ENCODE data around the gene MAPT.

DNA sequence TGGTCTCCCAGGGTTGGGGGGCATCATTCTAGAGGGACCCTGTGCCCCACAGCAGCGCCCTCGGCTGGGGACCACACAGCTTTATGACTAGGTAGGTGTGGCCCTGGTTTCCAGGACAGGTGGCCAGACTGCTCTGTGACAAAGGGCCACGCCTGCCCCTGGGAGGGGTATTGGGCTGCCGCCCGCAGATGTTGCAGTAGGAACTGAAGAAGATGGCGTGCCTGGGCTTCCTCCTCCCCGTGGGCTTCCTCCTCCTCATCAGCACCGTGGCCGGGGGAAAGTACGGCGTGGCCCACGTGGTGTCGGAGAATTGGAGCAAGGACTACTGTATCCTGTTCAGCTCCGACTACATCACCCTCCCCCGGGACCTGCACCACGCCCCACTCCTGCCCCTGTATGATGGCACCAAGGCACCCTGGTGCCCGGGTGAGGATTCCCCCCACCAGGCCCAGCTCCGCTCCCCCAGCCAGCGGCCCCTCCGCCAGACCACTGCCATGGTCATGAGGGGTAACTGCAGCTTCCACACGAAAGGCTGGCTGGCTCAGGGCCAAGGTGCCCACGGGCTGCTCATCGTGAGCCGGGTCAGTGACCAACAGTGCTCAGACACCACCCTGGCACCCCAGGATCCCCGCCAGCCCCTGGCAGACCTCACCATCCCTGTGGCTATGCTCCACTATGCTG, 49.5 kb upstream of the MAPT start, which contains the start of gene SPPL2C:
- TF ChIP-seq, protein P1, sequence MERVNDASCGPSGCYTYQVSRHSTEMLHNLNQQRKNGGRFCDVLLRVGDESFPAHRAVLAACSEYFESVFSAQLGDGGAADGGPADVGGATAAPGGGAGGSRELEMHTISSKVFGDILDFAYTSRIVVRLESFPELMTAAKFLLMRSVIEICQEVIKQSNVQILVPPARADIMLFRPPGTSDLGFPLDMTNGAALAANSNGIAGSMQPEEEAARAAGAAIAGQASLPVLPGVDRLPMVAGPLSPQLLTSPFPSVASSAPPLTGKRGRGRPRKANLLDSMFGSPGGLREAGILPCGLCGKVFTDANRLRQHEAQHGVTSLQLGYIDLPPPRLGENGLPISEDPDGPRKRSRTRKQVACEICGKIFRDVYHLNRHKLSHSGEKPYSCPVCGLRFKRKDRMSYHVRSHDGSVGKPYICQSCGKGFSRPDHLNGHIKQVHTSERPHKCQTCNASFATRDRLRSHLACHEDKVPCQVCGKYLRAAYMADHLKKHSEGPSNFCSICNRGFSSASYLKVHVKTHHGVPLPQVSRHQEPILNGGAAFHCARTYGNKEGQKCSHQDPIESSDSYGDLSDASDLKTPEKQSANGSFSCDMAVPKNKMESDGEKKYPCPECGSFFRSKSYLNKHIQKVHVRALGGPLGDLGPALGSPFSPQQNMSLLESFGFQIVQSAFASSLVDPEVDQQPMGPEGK (CRISPR knock-in tag; IDR thresholded peaks at IDR 0.05; ENCODE audit: borderline replicate concordance), result no peak
- TF ChIP-seq BACH2 (CRISPR knock-in tag; IDR thresholded peaks at IDR 0.05; ENCODE audit: borderline replicate concordance), result no peak
- TF ChIP-seq ZNF70 (CRISPR knock-in tag; IDR thresholded peaks at IDR 0.05), result no peak
- no peak for TF ChIP-seq GLIS3 (CRISPR knock-in tag; IDR thresholded peaks at IDR 0.05)
- TF ChIP-seq ARNTL (CRISPR knock-in tag; IDR thresholded peaks at IDR 0.05; ENCODE audit: borderline replicate concordance, low read depth), result no peak
- no peak for TF ChIP-seq RARB (CRISPR knock-in tag; IDR thresholded peaks at IDR 0.05)
- TF ChIP-seq ZFP30 (CRISPR knock-in tag; IDR thresholded peaks at IDR 0.05), result no peak
- TF ChIP-seq TOX (CRISPR knock-in tag; IDR thresholded peaks at IDR 0.05; ENCODE audit: borderline replicate concordance), result no peak
- TF ChIP-seq, protein P2, sequence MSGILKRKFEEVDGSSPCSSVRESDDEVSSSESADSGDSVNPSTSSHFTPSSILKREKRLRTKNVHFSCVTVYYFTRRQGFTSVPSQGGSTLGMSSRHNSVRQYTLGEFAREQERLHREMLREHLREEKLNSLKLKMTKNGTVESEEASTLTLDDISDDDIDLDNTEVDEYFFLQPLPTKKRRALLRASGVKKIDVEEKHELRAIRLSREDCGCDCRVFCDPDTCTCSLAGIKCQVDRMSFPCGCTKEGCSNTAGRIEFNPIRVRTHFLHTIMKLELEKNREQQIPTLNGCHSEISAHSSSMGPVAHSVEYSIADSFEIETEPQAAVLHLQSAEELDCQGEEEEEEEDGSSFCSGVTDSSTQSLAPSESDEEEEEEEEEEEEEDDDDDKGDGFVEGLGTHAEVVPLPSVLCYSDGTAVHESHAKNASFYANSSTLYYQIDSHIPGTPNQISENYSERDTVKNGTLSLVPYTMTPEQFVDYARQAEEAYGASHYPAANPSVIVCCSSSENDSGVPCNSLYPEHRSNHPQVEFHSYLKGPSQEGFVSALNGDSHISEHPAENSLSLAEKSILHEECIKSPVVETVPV (CRISPR knock-in tag; IDR thresholded peaks at IDR 0.05), result no peak
- no peak for TF ChIP-seq ZNF565 (CRISPR knock-in tag; conservative IDR thresholded peaks at IDR 0.05; ENCODE audit: low read depth)

Measured in SK-N-SH treated with all-trans-retinoic acid at 6 μM for 48 hours (cell line).